GM21528 (cell line): ENCODE results near the gene KRT10.
"Not testable (repeated sequence)": the region's sequence is repeated elsewhere in the genome, so short reads cannot be mapped to it uniquely, and the experiment has no call there.

Experiments
- ATAC-seq: cut with Tn5 transposase; IDR thresholded peaks from one replicate; pipeline ENCODE4 v1.9.1; 2021; ENCODE audit warnings: mild to moderate bottlenecking, moderate library complexity; ENCODE audit not compliant: unreplicated experiment, low FRiP score

Gene KRT10

DNA sequence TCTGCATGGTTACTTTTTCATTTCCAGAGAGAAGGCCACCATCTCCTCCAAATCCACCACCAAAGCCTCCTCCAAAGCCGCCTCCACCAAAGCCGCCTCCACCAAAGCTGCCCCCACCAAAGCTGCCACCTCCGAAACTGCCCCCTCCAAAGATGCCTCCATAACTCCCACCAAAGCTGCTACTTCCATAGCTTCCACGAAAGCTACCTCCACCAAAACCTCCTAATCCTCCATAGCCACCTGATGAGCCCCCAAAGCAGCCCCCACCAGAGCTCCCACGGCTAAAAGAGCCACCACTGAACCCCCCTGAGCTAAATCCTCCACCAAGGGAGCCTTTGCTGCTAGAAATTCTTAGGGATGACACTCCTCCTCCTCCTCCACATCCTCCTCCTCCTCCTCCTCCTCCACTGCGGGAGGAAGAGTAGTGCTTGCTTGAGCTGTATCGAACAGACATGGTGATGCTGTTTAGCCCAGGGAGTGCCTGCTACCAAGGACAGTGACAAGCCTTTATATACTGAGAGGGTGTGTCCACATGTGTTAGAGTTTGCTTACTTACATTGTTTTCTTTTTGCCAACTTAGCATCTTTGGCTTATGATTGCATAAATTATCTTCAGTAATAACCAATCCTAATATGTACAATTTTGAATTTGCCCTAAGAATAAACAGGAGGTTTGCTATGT, at the start of gene KRT10:
Gene KRT10, minus strand, starts transcription at position 483 of the 681 bp plus-strand sequence. Its CDS starts 29 bp downstream, at position 454.
- ATAC-seq, result no peak

DNA sequence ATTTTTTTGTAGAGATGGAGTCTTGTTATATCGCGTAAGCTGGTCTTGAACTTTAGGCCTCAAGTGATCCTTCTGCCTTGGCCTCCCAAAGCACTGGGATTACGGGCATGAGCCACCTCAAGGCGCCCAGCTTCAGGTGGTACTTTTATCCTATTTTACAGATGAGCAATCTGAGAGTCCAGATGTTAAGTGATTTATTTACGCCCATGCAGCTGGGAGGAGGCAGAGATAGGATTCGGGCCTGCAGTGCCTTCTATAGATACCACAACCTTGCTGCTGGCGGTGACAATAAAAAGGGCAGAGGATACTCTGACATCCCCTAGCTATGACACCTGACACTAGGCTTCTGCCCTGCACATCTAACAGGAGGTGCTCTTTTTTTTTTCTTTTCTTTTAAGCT, 48.9 kb upstream of the KRT10 start:
- ATAC-seq, result no peak

DNA sequence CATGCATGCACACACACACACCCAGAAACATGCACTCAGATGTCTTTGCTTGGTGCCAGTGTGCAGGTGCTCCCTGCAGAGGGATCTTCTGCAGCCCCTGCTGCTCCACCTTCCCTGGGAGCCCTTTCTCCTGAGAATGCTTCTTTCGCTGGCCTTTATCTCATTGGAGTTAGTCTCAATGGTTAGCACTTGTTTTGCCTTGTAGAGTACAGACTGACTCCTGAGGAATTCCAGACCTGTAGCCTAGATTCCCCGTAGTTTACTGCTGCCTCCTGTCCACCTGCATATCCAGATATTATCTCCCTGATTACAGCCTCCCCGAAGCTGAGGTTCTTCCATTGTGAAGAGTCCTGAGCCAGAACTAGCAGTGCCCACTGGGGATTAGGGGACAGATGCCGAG, 47.7 kb upstream of the KRT10 start:
- no peak for ATAC-seq

DNA sequence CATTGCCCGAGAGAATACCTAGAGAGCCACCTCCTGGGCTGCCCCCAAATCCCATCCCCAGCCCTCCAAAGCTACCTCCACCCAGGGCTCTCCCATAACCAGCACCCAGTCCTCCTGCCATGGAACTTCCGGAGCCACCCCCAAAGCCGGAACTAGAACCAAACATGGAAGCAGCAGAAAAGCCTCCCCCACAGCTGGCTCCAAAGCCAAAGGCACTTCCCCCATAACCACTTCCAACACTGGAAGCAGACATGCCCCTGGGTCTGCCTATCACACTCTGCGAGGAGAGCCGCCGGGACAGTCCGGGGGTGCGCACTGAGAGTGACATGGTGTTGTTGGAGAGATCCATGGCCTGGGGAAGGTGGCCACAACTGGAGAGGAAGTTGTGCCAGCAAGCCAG, 44.4 kb upstream of the KRT10 start, which contains the start of gene KRT12:
Gene KRT12, minus strand, starts transcription at position 386 of the 400 bp plus-strand sequence. Its CDS starts 37 bp downstream, at position 349.
- no peak for ATAC-seq

DNA sequence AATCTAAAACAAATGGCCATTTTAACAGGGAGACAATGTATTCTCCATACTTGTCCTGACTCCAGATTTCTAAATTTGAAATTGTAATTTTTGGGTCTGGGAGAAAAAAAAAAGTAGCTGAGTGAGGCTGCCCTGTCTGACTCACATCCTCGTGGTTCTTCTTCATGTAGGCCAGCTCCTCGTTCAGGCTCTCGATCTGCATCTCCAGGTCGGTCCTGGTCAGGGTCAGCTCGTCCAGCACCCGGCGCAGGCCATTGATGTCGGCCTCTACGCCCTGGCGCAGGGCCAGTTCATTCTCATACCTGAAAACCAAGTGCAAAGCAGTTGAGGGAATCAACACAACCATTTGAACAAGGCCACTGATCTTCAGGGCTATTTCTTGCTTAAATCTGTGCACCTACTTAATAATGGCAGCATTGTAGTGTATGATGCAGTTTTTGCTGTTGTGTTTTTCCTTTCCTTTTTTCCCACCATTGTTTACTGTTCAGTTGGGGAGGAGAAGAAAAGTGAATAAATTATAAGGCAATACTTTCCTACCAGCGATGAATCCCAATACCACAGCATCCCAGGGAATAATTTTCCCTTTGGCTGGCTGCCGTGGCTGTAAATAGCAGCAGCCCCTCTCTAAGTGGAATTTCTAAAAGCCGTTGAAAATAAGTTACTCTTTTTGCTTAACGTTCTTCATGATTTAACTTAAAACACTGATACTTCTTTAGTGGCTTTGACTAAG, 42.4 kb upstream of the KRT10 start:
- no peak for ATAC-seq

DNA sequence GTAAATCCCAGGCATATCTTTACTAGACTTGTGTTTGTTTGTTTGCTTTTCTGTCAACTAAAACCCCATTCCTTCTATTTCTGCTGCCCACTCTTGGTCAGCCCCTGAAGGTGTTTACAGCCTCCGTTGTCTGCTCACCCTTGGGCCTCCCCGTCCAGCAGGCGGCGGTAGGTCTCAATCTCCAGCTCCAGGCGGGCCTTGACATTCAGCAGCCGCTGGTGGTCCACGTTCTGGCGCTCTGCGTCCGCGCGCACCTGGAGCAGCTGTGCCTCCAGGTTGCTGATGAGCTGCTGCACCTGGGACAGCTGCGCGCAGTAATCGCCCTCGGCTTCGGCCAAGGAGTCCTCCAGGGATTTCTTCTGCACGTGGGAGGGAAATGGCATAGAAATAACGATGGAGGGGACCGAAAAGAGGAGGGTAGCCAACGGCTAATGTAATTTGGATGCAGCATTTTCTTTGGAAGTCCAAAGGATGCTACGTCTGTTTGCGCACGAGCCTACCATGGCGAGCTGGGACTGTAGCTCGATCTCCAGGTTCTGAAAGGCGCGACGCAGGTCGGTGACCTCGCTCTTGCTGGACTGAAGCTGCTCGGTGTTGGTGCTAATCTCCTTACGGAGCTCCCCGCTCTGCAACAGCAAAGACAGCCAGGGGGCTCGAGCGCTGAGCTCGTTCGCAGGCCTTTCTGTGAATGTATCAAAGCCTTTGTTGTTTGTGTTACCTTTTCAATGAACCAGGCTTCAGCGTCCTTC, 40.7 kb upstream of the KRT10 start:
- no peak for ATAC-seq

DNA sequence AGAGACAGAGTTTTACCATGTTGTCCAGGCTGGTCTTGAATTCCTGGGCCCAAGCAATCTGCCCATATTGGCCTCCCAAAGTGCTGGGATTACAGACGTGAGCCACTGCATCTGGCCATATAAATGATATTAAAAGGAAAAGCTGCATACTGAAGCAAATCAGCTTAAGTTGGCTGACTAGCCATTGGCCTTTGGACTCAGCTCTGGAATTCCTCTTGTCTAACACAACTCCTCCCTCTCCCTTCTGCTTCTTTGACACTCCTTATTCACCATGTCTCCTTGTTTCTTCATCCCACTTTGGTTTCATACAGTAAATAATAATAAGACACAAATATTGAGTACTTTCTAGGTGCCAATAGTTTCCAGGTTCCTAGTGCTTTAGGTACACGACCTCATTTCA, 37.1 kb upstream of the KRT10 start:
- no peak for ATAC-seq

DNA sequence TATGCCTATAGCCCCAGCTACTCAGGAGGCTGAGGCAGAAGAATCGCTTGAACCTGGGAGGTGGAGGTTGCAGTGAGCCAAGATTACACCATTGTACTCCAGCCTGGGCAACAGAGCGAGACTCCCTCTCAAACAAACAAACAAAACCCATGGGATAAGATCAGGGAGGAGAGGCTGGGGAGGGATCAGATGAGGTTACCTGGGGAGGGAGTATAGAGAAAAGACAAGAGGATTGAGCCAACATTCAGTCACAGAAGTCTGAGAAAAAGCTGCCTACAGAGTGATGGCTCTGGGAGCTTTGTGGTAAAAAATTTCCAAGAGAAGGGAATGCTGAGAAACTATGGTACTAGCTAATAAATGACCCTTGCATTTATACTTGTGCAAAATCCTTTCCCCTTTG, 36.3 kb upstream of the KRT10 start:
- ATAC-seq, result not testable (repeated sequence)

DNA sequence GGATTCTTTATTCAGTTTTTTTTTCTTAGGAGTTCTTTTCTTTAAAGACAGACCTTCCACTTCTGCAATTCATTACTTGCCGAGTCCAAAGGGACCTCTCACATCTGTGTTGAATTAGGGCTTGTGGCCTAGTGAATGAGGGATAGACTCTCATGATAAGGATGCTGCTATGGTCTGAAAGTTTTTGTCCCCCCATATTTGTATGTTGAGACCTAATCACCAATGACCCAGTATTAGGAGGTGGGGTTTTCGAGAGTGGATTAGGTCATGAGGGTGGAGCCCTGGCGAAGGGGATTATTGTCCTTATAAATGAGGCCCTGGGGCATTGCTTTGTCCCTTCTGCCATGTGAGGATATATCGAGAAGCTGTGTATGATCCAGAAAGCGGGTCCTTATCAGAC, 35.1 kb upstream of the KRT10 start:
- ATAC-seq, result no peak

DNA sequence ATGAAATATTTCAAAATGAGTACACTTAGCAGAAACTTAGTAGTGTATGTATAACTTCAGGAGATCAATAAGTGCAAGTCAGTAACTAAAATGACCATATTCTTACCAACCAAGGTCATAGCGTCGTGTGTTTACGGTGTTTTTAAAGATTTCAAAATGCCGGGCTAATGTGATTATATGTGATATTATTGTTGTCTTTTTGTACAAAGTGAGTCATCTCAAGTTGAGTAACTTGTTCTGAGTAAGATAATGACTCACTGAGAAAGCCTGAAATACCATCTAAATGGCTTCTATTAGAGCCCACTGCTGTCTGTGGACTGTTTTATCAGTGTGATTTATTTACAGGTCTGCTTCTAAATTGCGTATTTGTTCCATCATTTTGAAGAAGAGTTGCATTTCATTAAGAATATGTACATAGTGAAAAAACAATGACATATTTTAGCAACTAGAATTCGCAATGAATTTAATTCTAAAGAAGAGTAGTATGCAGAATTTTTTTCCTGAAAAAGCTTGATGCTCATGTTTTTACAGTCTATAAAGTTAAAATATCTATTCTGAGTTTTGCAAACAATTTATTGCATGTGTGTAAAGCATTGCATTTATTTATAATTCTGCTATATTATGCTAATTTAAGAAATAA, 31.9 kb upstream of the KRT10 start:
- no peak for ATAC-seq

DNA sequence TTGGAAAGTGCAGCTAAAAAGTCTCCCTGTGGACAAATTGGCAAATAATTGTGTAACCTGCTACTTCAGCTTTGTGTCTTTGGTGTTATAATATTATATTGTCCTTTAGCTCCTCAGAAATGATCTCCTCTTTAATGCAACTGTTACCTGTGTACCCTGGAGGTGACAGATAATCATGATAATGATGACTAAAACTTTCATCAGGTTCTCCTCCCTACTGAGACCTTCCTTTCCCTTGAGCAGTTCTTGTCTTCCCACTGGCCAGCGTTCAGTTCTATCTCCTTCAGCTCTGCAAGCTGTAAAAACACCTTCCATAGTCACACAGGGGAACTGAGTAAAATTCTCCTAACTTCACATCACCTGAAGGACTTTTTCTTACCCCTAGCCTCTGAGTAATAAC, 29.9 kb upstream of the KRT10 start:
- ATAC-seq, result no peak

DNA sequence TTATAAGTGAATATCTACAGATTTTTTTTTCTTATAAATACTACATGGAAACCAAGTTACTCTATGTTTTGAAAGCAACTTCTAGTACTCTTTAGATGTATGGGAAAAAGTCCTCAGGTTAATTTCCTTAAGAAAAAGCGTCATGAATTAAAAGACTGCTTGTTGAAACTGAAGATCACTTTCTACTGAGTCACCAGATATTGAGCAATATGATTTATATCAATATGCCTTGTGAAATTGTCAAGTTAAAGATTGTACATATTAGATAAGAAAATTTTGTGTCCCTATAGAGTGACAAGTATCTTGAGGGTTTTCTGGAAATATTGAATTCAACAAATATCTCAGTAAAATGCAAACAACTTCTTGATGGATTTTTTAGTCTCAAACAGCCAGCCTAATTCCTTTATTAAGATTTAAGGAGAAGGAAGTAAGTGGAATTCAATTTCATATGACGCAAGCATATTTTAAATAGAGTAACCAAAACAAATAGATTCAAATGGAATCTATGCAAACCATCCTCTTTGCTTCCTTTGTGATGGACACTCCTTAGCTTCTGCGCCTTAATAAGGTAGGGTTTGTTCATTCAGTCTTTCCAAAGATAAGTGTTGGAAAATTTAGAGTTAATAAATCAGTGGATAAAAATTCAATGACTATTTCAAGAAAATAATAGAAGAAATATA, 28.0 kb upstream of the KRT10 start:
- ATAC-seq, result no peak

DNA sequence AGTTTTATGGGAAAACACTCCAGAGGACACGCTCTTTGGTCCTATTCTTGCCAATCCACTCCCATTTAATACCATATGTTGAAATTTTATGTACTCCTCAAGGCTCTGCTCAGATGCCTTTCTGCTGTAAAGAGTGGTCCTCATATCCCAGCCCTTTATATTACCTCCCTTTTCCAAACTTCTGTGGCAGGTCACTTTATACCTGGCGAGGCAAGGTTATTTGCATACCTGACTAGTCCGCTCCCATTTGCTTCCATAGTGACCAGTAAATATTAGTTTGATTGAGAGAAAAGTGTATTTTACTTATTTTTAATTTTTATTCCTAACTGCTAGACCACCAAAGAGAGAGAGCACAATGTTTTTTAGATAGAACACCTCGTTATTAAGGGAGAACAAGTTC, 27.3 kb upstream of the KRT10 start:
- no peak for ATAC-seq

DNA sequence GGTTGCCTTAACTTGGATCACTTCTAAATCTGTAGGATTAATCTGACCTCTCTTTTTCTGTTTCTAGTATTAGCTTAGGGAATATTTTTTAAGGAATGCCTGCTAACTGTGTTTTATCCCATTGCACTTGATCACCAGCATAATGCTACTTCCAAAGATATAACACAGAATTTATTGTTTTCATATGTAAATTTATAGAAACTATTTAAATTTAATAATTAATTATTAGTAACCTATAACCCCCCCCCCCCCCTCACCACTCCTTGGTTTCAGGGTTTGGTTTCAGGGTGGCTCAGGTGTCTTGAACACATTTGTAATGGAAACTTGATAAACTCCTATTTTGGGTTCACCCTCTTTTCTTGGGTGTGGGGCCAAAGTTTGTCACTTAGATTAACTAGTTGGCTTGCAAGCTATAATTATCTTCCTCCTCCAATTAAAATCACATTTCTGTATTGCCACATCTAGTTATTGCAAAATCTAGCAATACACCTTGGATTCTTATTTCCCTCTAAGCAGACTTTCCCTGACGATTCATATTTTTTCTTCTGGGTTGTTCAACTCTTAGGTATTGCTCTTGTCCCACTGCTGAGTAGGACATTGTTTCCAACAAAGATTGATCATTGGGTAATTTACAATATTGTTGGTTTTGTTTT, 26.3 kb upstream of the KRT10 start:
- ATAC-seq, result no peak

DNA sequence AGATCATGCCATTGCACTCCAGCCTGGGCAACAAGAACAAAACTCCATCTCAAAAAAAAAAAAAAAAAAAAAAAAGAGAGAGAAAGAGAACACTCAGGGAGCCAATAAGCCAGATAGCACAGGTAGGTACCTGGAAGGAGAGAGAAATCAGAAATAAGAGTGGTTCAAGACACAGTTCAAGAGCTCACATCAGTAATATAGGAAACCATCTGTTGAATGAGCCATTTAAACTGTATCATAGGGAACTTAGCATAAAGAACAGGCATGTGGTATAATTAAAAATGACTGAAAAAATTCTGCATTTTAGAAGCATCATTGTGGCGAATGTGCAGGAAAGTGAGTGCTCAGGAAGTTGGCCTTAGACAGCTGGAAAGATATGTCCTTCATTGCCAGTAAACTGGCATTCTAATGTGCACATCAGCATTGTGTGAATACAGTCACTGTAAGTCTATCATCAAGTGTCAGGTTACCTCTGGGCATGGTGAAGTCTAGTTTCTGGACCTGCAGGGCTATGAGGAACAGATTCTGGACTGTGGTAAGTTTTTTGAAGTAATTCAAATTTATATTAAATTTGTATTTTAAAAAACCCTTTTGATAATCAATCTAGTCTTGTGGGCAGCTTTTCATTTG, 24.2 kb upstream of the KRT10 start:
- no peak for ATAC-seq

DNA sequence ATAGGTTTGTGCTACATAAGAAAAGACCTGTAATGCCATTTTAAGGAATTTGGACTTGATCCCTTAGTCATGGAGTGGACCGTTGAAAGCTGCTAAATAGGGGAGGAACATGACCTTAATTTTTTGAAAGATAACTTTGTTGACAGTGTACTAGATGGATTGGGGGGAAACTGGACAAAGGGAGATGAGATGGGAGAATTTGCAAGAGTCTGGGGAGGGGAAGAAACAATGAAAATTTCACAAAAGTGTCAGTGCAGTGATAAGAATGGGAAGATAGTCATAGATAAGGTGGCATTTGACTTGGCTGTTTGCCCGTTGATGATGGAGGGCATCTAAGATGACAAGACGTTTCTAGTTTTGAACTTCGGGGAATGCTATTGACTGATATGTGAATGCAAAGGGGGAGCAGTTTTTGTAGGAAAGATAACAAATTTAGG, 22.3 kb upstream of the KRT10 start:
- ATAC-seq, result no peak

DNA sequence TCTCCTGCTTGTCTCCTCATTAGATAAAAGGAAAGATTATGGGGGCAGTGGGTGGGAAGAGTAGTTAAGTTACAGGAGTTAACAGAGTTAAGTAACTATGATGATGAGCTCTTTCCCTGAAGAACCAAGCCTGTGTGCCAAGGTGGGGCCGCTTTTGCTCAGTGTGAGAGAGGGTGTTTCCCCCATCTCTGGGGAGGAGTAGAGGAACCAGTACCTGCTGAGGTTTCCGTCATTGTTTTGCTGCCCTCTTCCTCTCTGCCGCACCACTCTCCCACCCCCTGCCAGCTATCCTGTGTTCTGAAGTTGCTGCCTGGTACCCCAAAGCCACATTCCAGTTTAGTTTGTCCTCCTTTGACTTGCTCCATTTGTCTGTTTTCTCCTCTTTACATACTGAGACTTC, 20.8 kb upstream of the KRT10 start:
- no peak for ATAC-seq

DNA sequence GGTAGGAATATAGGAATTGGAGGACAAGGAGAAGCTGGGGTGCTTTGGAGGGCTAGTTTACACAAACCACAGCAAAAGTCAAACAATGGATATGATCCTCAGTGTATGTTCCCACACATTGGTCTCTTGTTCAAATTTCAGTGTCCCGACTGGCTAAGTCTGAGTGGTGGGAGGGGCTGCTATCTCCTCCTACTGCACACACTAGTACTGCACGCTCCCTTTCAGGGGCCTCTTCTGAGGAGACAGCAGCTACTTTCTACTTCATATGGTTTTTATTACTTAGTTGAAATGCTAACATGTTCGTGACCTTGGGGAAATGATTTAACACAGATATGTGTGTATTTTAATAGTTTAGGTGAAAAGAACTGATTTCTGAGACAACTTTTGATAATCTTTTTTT, 18.8 kb upstream of the KRT10 start:
- no peak for ATAC-seq

DNA sequence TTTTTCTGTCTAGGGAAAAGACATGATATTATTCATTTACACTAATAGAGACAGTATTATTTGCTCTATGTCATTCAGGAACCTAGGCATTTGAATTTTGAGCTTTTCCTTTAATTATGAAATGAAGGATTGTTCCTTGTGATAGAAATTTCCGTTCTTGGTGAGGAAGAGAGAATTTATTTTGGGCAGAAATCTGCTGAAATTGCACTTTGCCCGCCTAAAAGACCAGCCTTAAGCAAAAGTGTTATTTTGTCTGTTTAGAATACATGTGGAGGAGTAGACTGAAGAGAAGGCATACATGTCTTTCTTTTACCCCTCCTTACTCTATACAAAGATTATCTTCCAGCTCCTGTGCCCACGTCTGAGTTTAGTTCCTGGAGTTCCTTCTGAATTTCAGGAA, 16.8 kb upstream of the KRT10 start:
- ATAC-seq, result no peak
